CD14-positive monocyte (primary cell): ENCODE measurements around the gene EIF1B. TPM values are rescaled to one million over a fixed set of nuclear protein-coding genes. Genes with fewer than 3 reads are reported as not detected.

Experiments
- DNase-seq, 3 donors: peaks; one replicate each; pipeline ENCODE4 v3.0.0-alpha.2; 2011 to 2022
- H2AFZ ChIP-seq: 2 replicates; pipeline ENCODE4 v1.6.0; 2012; ENCODE audit warnings: mild to moderate bottlenecking, low read depth, low read length, inconsistent platforms; ENCODE audit not compliant: insufficient read depth, poor library complexity, severe bottlenecking
- H3K27ac ChIP-seq, 2 donors: 1 replicate in 1 of 2; 2 replicates in 1 of 2; pipeline ENCODE4 v1.5.1; 2012 to 2013; ENCODE audit warnings: low read length in 2 of 2, control low read depth in 1 of 2, inconsistent platforms in 1 of 2, low read depth in 1 of 2, mild to moderate bottlenecking in 1 of 2
- H3K27me3 ChIP-seq, 2 donors: one replicate each; pipeline versions ENCODE4 v1.6.0 to v1.6.1; 2011 to 2013; ENCODE audit warnings: low read length in 2 of 2; ENCODE audit not compliant: control insufficient read depth in 2 of 2, insufficient read depth in 2 of 2
- H3K36me3 ChIP-seq, 2 donors: replicated peaks in 1 of 2; 1 replicate in 1 of 2; 2 replicates in 1 of 2; pipeline versions ENCODE4 v1.5.1 to v1.6.1; 2012 to 2013; ENCODE audit warnings: low read length in 2 of 2, control low read depth in 1 of 2, inconsistent platforms in 1 of 2, mild to moderate bottlenecking in 1 of 2; ENCODE audit not compliant: insufficient read depth in 2 of 2, control insufficient read depth in 1 of 2
- H3K4me1 ChIP-seq, 2 donors: 1 replicate in 1 of 2; 2 replicates in 1 of 2; pipeline versions ENCODE4 v1.5.1 to v1.6.1; 2012 to 2013; ENCODE audit warnings: low read length in 2 of 2, control low read depth in 1 of 2, inconsistent platforms in 1 of 2, mild to moderate bottlenecking in 1 of 2, moderate library complexity in 1 of 2; ENCODE audit not compliant: insufficient read depth in 2 of 2, control insufficient read depth in 1 of 2
- H3K4me2 ChIP-seq: replicated peaks from 2 replicates; pipeline ENCODE3; 2012; ENCODE audit warnings: low read length, moderate library complexity, mild to moderate bottlenecking; ENCODE audit not compliant: poor library complexity, severe bottlenecking; ENCODE audit errors: extremely low read depth
- H3K4me3 ChIP-seq, 3 experiments: fragments of 200-600 bp in 1 of 3; sonication (generic) in 1 of 3; replicated peaks in 1 of 3; 1 replicate in 2 of 3; 2 replicates in 1 of 3; pipeline ENCODE4 v1.5.1; 2011 to 2013; ENCODE audit warnings: low read length in 3 of 3, mild to moderate bottlenecking in 3 of 3, control low read depth in 2 of 3, low read depth in 2 of 3, inconsistent platforms in 1 of 3, moderate library complexity in 1 of 3
- H3K79me2 ChIP-seq: 2 replicates; pipeline ENCODE4 v1.6.0; 2012; ENCODE audit warnings: mild to moderate bottlenecking, control low read depth, inconsistent platforms, low read length, moderate library complexity; ENCODE audit not compliant: insufficient read depth
- H3K9ac ChIP-seq: 2 replicates; pipeline ENCODE4 v1.6.0; 2017; ENCODE audit warnings: low read length, mild to moderate bottlenecking; ENCODE audit not compliant: insufficient read depth, poor library complexity, severe bottlenecking
- H3K9me3 ChIP-seq, 2 donors: replicated peaks in 1 of 2; 1 replicate in 1 of 2; 2 replicates in 1 of 2; pipeline versions ENCODE4 v1.5.1 to v1.6.1; 2012 to 2013; ENCODE audit warnings: low read length in 2 of 2, control low read depth in 1 of 2; ENCODE audit not compliant: control insufficient read depth in 1 of 2, insufficient read depth in 1 of 2
- H4K20me1 ChIP-seq: 2 replicates; pipeline ENCODE4 v1.6.0; 2012; ENCODE audit warnings: mild to moderate bottlenecking, low read length, control low read depth, moderate library complexity; ENCODE audit not compliant: insufficient read depth
- H3K27ac Mint-ChIP-seq, 7 donors: one replicate each; pipeline ENCODE4 v1.8.0; 2020; ENCODE audit warnings: mild to moderate bottlenecking in 7 of 7, mixed read lengths in 7 of 7, moderate library complexity in 6 of 7, inconsistent platforms in 2 of 7
- H3K27me3 Mint-ChIP-seq, 3 donors: one replicate each; pipeline ENCODE4 v1.8.0; 2021 to 2022; ENCODE audit warnings: low read depth in 3 of 3, mild to moderate bottlenecking in 3 of 3, mixed read lengths in 3 of 3, moderate library complexity in 3 of 3, inconsistent platforms in 1 of 3
- H3K36me3 Mint-ChIP-seq, 2 donors: one replicate each; pipeline ENCODE4 v1.8.0; 2020; ENCODE audit warnings: mixed read lengths in 2 of 2, inconsistent platforms in 1 of 2, mild to moderate bottlenecking in 1 of 2
- H3K4me1 Mint-ChIP-seq: one replicate; pipeline ENCODE4 v1.8.0; 2020; ENCODE audit warnings: mild to moderate bottlenecking, mixed read lengths
- H3K4me3 Mint-ChIP-seq, 2 donors: one replicate each; pipeline ENCODE4 v1.8.0; 2020; ENCODE audit warnings: mild to moderate bottlenecking in 2 of 2, mixed read lengths in 2 of 2, moderate library complexity in 1 of 2
- H3K9me3 Mint-ChIP-seq, 7 donors: one replicate each; pipeline ENCODE4 v1.8.0; 2020 to 2022; ENCODE audit warnings: mixed read lengths in 7 of 7, mild to moderate bottlenecking in 6 of 7, moderate library complexity in 6 of 7, inconsistent platforms in 2 of 7
- WGBS: methylation state at CpG from one replicate; pipeline ENCODE4 v1.1.5; 2013; ENCODE audit warnings: missing lambda C conversion rate; ENCODE audit not compliant: insufficient coverage; 5-methylcytosine and 5-hydroxymethylcytosine counted together
- intact Hi-C, 2 donors: fragments of 100-400 bp; cut with micrococcal nuclease; formaldehyde crosslinking; loops; one replicate each; pipeline versions ENCODE4 v1.15.0 to v1.15.1; 2023
- polyA plus RNA-seq, 3 donors: library from polyadenylated mRNA; depleted of rRNA in 1 of 3; unstranded in 2 of 3; stranded (reverse) in 1 of 3; fragments of 300-500 nt in 2 of 3; fragments of >200 nt in 1 of 3; fragmentation: Illumina TruSeq in 2 of 3; gene quantifications; 1 replicate in 2 of 3; 2 replicates in 1 of 3; pipeline ENCODE4 v1.2.3, GENCODE V29; 2012 to 2021
- TF ChIP-seq, protein P1 (sequence below): fragments of 200-600 bp; IDR thresholded peaks from one replicate; pipeline ENCODE4 v1.8.0; 2022; ENCODE audit warnings: antibody characterized with exemption, mild to moderate bottlenecking

Gene EIF1B
- polyA plus RNA-seq, 3 donors = 51.8 to 95.4 (median 70.8) TPM

- peaks cover 0 to 6% (median 2%) of the 10 kb centered on the region in 3 donors for H3K27me3 Mint-ChIP-seq
- no peaks in the 10 kb centered on the region for H4K20me1 ChIP-seq
These were observed 15.1 kb downstream of the EIF1B start for GRCh38 chr3:40324621-40325020.

GRCh38 chr3:40325465-40325864 is 16.0 kb downstream of the EIF1B start:
- no peak for DNase-seq
- Mint-ChIP-seq H3K4me1 (no peaks in the 10 kb centered on the region), H3K4me3 (no peak overlapping the region), H3K9me3 (no peaks in the 10 kb centered on the region), H3K36me3 (no peaks in the 10 kb centered on the region), H3K27me3 (peaks cover 0 to 6% (median 2%) of the 10 kb centered on the region in 3 donors), H3K27ac (no peak overlapping the region)
- TF ChIP-seq, protein P1, sequence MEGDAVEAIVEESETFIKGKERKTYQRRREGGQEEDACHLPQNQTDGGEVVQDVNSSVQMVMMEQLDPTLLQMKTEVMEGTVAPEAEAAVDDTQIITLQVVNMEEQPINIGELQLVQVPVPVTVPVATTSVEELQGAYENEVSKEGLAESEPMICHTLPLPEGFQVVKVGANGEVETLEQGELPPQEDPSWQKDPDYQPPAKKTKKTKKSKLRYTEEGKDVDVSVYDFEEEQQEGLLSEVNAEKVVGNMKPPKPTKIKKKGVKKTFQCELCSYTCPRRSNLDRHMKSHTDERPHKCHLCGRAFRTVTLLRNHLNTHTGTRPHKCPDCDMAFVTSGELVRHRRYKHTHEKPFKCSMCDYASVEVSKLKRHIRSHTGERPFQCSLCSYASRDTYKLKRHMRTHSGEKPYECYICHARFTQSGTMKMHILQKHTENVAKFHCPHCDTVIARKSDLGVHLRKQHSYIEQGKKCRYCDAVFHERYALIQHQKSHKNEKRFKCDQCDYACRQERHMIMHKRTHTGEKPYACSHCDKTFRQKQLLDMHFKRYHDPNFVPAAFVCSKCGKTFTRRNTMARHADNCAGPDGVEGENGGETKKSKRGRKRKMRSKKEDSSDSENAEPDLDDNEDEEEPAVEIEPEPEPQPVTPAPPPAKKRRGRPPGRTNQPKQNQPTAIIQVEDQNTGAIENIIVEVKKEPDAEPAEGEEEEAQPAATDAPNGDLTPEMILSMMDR = no peak
- Histone ChIP-seq H3K9me3 (no peaks in the 10 kb centered on the region), H3K9ac (no peak overlapping the region), H3K27ac (no peak overlapping the region), H3K4me3 (no peak overlapping the region), H4K20me1 (no peaks in the 10 kb centered on the region), H3K79me2 (no peaks in the 10 kb centered on the region), H3K27me3 (no peaks in the 10 kb centered on the region), H2AFZ (no peak overlapping the region), H3K4me2 (no peak overlapping the region), H3K4me1 (no peaks in the 10 kb centered on the region), H3K36me3 (no peaks in the 10 kb centered on the region)
- intact Hi-C loops = loop anchor here (5.0 kb wide), 1 partner anchor 1557 kb away; no protein-coding TSS in a partner anchor

More at GRCh38 chr3:40324621-40325020, 15.1 kb downstream of the EIF1B start:
- Histone ChIP-seq H3K27ac (no peak overlapping the region), H3K4me2 (no peak overlapping the region), H3K27me3 (no peaks in the 10 kb centered on the region), H3K79me2 (no peaks in the 10 kb centered on the region), H3K9me3 (no peaks in the 10 kb centered on the region), H2AFZ (no peak overlapping the region), H3K4me1 (no peaks in the 10 kb centered on the region), H3K9ac (no peak overlapping the region), H3K4me3 (no peak overlapping the region), H3K36me3 (no peaks in the 10 kb centered on the region)
- no peaks in the 10 kb centered on the region for H3K36me3 Mint-ChIP-seq
- DNase-seq = no peak
- no peak overlapping the region for H3K27ac Mint-ChIP-seq
- intact Hi-C loops = loop anchor here (5.0 kb wide), 1 partner anchor 1558 kb away; no protein-coding TSS in a partner anchor
- TF ChIP-seq, protein P1 = no peak
- no peaks in the 10 kb centered on the region for H3K9me3 Mint-ChIP-seq
- no CpG with 5 or more reads among the region's 4 CpGs for WGBS
- H3K4me1 Mint-ChIP-seq = no peaks in the 10 kb centered on the region
- no peak overlapping the region for H3K4me3 Mint-ChIP-seq
